ENCODE data around the gene FER.

FER gene

DNA sequence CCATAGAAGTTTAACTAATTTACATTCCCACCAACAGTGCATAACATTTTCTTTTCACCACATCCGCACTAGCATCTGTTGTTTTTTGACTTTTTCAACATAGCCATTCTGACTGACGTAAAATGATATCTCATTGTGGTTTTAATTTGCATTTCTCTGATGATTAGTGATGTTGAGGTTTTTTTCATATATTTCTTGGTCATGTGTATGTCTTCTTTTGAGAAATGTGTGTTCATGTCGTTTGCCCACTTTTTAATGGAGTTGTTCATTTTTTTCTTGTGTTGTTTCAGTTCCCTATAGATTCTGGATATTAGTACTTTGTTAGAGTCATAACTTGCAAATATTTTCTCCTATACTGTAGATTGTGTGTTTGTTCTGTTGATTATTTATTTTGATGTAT, 163.4 kb downstream of the FER start:
- TF ChIP-seq POLR2A (IDR thresholded peaks at IDR 0.05; ENCODE audit: low read depth, low read length) = no peak
- FAIRE-seq = no peak
- no peak for DNase-seq (ENCODE audit: insufficient read length, low spot score)

DNA sequence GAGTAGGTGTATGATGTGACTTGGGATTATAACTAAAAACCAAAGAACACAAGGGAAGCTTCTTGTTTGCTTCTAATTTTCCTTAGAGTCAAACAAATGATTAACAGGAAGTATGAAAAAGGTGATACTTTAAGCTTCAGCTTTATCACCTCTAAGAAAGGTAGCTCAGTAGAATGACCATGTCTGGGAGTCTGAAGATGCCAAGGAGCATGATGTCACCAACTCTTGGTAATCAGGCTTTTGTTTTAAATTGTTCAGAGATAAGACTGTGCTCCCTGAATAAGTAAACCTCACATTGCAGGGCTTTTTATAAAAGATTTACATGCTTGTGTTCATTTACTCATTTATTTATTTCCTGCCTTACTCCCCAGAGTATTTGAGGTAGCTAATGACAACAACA, 169.9 kb downstream of the FER start:
- peak; percentile 48 for FAIRE-seq
- no peak for DNase-seq (ENCODE audit: insufficient read length, low spot score)
- no peak for TF ChIP-seq POLR2A (IDR thresholded peaks at IDR 0.05; ENCODE audit: low read depth, low read length)

DNA sequence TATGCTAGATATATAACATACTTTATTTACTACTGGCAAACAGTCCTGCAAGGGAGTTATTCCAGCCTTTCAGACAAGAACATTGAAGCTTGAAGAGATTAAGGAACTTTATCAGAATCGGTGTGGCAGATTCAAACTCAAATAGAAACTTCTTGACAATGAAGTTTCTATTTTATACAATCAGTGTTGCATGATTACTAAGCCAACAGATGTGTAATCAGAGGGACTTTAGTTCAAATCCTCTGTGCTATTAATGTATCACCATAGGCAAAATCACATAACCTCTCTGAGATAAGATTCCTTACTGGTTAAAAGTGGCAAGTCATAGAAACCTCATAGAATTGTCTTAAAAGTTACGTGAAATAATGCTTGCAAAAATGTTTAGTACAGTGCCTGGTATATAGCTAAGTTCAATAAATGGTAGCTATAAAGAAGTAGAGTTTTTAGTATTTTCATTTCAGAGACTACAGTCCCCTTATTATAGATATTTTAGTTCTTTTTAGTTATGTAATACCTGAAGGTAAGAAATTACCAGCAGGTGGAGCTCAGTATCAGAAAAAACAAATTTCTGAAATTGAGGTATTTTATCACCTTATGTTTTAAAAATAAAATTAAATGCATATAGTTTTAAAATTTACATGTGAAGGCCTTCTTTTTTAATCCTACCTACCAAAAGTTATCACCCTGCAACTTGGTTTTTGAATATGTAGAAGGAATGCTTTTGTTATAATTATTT, 172.1 kb downstream of the FER start:
- FAIRE-seq = no peak
- TF ChIP-seq POLR2A (IDR thresholded peaks at IDR 0.05; ENCODE audit: low read depth, low read length) = no peak
- no peak for DNase-seq (ENCODE audit: insufficient read length, low spot score)

DNA sequence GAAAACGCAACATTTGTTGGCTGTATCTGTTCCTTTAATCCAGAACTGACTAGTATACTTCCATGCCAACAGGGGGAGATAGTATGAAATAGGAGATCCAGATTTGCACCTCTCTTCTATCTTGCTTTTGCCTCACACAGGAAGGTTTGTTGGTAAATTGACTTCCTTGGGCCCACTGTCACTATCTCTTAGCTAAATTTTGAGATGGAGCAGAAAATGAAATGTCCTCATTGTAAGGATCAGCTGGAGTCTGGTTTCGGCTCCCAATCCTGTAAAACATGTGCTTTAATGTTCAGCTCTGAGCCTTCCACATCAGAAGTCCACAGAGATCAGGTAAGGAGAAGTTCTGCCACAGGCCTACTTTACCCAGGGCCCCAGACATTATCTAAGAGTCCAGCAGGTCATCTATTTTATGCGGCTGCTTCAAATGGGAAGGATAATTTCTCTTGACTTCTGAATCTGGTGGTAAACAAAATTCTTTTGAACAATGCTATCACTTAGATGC, 176.8 kb downstream of the FER start:
- TF ChIP-seq POLR2A (IDR thresholded peaks at IDR 0.05; ENCODE audit: low read depth, low read length) = no peak
- DNase-seq (ENCODE audit: insufficient read length, low spot score) (no peak), FAIRE-seq (peak; percentile 57)

DNA sequence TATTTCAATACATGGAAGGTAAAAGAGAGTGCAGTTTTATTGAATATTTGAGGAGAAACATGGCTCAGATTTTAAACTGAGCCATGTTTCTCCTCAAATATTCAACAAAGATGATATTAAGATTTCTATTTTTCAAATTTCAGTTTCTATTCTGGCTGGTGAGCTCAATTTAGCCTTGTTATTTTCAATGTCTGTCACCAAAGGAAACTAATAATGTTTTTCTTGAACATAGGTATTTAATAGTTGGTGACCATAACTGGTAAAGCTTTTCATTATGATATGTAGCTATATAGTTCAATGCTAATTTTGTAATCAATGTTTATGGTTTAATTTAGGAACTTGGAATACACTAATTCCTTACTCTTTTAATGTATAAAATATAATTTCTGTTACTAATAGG, 177.4 kb downstream of the FER start:
- FAIRE-seq (no peak), DNase-seq (ENCODE audit: insufficient read length, low spot score) (no peak)
- no peak for TF ChIP-seq POLR2A (IDR thresholded peaks at IDR 0.05; ENCODE audit: low read depth, low read length)

DNA sequence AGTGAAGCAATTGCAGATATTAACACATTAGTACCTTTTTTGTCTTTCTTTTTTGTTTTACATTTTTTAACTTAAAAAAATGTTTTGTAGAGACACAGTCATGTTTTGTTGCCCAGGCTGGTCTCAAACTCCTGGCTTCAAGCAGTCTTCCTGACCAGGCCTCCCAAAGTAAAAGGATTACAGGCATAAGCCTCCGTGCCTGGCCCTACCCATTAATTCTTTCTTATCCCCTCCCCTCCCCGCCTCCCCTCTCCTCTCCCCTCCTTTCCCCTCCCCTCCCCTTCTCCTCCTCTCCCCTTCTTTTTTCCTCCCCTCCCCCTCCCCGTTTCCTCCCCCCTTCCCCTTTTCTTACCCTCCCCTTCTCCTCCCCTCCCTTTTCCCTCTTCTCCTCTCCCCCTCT, 182.4 kb downstream of the FER start:
- no peak for TF ChIP-seq POLR2A (IDR thresholded peaks at IDR 0.05; ENCODE audit: low read depth, low read length)
- DNase-seq (ENCODE audit: insufficient read length, low spot score) (no peak), FAIRE-seq (no peak)

DNA sequence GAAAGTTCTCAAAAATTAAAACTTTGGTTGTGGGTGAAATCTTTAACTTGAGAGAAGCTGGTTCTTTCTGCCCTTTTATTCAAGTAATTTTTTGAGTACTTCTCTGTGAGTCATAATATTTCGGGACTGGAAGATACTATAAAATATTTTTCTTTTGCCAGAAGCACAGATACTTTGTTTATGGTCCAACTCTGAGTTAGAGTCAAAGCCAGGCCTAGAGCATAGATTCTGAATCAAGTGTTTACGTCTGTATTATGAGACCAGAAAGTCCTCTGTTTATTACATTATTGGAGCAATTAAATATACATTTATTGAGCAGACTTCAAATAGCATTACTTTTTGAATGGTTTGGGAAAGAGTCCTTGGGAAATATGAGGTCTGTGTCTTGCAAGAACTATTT, 187.9 kb downstream of the FER start:
- DNase-seq (ENCODE audit: insufficient read length, low spot score) (no peak), FAIRE-seq (no peak)
- no peak for TF ChIP-seq POLR2A (IDR thresholded peaks at IDR 0.05; ENCODE audit: low read depth, low read length)

DNA sequence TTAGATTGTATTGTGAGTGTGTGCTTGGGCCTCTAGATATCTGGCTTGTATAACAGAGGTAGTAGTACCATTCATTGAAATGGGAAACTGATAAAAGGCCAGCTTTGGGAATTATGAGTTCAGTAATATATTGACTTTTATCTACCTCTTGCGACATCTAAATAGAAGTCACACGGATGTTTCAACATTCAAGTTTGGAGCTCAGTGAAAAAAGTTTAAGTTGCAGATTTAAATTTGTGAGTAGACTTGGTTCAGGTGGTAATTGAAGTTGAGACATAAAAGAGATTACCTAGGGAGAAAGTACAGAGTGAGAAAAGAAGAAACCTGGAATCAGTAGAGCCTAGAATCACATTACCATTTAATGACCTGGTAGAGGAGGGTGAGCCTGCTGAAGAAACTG, 189.5 kb downstream of the FER start:
- DNase-seq (ENCODE audit: insufficient read length, low spot score) (no peak), FAIRE-seq (peak; percentile 20)
- no peak for TF ChIP-seq POLR2A (IDR thresholded peaks at IDR 0.05; ENCODE audit: low read depth, low read length)

DNA sequence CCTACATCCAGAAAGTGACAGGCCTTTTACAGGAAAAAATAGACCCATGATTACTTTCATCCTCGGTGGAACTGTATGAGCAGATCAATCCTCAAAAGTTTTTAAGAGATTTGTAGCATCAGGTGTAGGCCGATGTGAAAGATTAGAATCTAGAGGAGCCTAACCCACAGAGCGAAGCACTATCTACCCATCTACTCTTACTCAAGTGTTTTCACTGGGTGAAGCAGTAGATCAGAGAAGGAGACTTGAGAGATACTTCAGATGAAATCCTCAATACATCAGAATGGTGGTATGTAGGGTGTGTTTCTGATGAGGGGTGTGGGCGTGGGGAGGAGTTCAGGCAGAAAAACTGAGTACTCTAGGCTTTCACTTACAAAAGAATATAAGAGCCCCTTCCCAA, 192.8 kb downstream of the FER start:
- FAIRE-seq = no peak
- TF ChIP-seq POLR2A (IDR thresholded peaks at IDR 0.05; ENCODE audit: low read depth, low read length) = no peak

DNA sequence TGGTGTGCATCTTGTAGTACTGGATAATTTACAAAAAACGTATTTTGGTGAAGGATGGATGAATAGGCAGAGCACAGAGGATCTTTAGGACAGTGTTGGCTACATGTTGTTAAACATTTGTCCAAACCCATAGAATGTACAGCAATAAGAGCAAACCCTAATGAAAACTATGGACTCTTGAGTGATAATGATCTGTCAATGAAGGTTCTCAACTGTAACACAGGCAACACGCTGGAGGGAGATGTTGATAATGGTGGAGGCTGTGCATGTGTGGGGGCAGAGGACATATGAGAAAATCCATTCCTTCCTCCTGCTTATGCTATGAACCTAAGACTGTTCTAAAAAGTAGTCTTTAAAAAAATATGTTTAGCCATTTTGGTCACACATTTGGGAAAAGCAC, 194.0 kb downstream of the FER start:
- DNase-seq (ENCODE audit: insufficient read length, low spot score) = no peak
- no peak for TF ChIP-seq POLR2A (IDR thresholded peaks at IDR 0.05; ENCODE audit: low read depth, low read length)
- FAIRE-seq = peak; percentile 6

More for the DNA sequence above, 192.8 kb downstream of the FER start:
- DNase-seq (ENCODE audit: insufficient read length, low spot score) = no peak

DNA sequence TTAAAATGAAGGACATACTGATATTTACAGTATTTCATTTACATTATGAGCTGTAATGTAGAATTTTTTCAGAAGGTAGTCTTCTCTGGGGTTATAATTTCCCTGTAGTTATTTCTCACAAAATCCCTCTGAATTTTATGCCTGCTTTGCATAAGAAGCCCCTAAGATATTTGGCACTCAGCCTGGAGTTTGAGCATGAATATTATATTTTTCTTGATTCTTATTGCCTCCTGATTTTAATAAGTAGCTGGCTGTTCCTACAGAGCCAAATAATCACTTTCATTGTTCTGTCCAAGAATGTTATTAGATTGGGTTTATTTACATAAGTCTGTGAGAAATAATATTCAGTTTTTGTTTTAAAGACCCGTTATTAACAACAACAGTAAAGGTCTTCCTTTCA, 195.0 kb downstream of the FER start:
- FAIRE-seq = no peak
- TF ChIP-seq POLR2A (IDR thresholded peaks at IDR 0.05; ENCODE audit: low read depth, low read length) = no peak
- no peak for DNase-seq (ENCODE audit: insufficient read length, low spot score)

DNA sequence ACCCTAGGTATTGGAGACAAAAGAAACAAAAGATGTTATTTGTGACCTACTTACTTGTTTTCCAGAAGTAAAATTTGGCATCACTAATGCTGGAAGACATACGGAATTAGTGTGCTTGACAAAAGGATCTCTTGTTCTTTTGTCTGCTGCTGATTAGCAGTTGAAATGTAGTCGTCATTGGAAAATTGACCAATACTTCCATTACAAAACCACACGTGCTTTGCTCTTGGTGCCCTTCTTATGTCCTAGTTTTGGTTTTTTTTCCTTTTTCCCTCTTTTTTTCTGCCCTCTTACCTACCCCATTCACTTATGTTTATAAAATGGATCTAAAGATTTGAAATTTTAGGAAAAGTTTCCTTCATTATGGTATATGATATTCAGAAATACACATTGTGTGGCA, 197.4 kb downstream of the FER start:
- DNase-seq (ENCODE audit: insufficient read length, low spot score) (no peak), FAIRE-seq (no peak)
- no peak for TF ChIP-seq POLR2A (IDR thresholded peaks at IDR 0.05; ENCODE audit: low read depth, low read length)

DNA sequence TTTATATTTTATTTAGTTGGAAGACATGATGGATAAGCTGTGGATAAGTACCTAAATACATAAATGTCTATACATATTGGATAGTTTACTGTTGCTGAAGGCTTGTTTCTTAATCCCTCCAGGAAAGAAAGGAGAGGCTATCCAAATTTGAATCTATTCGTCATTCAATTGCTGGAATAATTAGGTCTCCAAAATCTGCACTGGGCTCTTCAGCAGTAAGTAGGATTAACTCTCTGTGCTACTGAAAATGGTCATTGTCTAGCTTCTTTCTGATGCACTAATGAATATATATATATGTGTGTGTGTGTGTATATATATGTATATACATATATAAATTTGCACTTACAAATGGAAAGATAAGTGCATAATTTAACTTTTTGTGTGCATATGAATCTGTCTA, 198.3 kb downstream of the FER start:
- TF ChIP-seq POLR2A (IDR thresholded peaks at IDR 0.05; ENCODE audit: low read depth, low read length) = no peak
- DNase-seq (ENCODE audit: insufficient read length, low spot score) = no peak
- FAIRE-seq = no peak

DNA sequence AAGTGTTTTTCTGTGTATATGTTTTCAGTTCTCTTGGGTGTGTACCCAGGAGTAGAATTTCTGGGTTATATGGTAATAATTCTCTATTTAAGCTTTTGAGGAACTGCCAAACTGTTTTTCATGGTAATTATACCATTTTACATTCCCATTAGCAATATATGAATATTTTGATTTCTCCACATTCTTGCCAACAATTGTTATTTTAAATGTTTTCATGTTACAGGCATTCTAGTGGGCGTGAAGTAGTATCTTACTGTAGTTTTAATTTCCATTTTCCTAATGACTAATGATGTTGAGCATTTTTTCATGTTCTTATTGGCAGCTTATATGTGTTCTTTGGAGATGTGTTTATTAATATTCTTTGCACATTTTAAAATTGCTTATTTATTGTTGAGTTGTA, 199.5 kb downstream of the FER start:
- no peak for DNase-seq (ENCODE audit: insufficient read length, low spot score)
- FAIRE-seq = peak; percentile 11
- TF ChIP-seq POLR2A (IDR thresholded peaks at IDR 0.05; ENCODE audit: low read depth, low read length) = no peak

DNA sequence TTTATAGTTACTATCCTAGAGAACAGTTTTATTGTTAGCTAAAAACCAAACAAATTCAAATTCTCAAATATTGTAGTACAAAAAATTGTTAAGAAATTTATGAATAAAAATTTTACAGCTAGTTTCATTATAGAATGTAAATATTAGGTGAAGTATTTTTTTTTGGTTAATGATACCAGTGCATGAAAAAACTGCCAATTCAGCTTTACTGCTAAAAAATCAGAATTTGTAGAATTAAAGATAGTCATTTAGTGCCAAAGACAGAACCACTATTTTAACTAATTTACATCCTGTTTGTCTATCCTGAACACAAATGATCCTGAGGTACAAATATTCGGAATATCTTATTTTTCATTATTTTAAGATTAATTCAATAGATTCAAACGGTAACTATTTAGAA, 202.6 kb downstream of the FER start:
- no peak for TF ChIP-seq POLR2A (IDR thresholded peaks at IDR 0.05; ENCODE audit: low read depth, low read length)
- FAIRE-seq = no peak
- DNase-seq (ENCODE audit: insufficient read length, low spot score) = no peak
